Bronchus fibroblast of lung (primary cell): ENCODE results near the gene EPC2. TPM values are rescaled to one million over a fixed set of nuclear protein-coding genes. Genes with fewer than 3 reads are reported as not detected.

Source experiments
- total RNA-seq: library from RNA; depleted of rRNA; stranded (reverse); fragments of >200 nt; gene quantifications from 2 replicates; pipeline ENCODE4 v1.2.3, GENCODE V29; 2015

EPC2 gene
- total RNA-seq: 8.6 and 9.8 TPM in 2 replicates

GRCh38 chr2:148643998-148644882 lies at the start of gene EPC2:
EPC2 (plus strand) TSS chr2:148644751; CDS start chr2:148645018, 267 bp downstream.

Other genes with a start within 250 kb of the EPC2 start
- 0.45 and 0.50 TPM in 2 replicates for gene KIF5C, start 230.5 kb downstream of the EPC2 start, total RNA-seq